Measurements from ENCODE around the gene TRPC4.

The TRPC4 gene

DNA sequence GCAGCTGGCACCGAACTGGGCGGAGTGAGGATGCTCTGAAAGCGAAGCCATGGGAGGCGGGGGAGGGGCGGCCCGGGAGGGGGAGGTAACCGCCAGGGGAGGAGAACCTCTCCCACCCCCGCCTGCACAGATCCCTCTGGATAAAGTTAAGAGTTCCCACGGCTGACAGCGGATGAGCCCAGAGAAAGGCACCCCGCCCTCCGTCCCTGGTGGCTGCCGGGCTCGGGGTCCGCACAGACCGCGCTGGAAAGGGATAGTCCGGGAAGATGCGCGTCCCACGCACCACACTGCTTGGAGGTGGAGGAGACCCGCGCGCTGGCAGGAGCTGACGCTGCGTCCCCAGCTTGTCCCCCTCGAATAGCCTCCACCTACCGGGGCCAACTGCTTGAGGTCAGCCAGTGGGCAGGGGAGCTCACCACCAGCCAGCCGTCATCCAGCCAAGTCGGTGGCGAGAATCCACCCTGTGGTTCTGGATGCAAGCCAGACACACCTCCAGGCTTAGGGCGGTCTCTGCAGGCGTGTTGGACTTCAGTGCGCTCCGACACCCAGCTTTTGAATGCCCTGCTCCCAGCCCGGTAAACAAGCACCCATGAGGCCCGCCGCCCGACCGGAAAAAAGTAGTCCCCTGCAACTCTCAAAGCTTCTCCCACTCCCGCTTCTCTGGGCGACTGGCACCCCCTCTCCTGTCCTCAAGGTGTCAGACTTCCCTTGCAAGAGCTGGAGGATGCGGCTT lies at the start of gene TRPC4:
TSS of gene TRPC4 (minus strand) at position 17 of the 733 bp plus-strand sequence. CDS start 86,439 bp downstream, outside the sequence.
- no peak for DNase-seq

GRCh38 chr13:37918751-37919150 lies 49.2 kb upstream of the TRPC4 start:
- DNase-seq: no peak

DNA sequence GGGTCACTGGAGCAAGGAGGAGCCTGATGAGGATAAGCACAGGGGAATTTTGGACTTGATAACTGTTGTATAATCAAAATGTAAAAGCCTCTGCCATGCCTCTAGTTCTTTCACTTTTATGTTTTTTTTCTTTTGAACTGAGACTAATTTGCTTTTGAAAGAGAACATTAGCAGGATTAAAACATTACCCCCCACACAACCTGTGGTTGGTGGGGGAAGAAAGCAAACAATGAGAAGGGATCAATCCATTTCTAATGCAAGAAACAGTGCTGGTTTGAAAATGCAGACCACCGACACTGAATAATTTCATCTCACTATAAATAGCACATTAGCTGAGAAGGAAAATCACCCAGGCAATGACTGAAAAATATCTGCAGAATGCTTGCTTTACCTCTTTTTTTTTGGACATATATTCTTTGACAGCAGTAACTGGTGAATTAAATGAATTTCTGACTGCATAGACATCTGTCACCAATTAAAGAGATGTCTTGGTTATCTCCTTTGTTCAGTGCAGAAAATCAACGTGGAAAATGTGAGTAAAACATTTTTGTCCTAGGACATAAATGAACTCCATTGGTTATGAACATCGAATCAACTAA lies 48.6 kb upstream of the TRPC4 start:
- no peak for DNase-seq

- DNase-seq: no peak
These were observed 45.3 kb upstream of the TRPC4 start for GRCh38 chr13:37914781-37915391.

- DNase-seq: no peak
These were observed 41.2 kb upstream of the TRPC4 start for GRCh38 chr13:37910790-37911189.

- DNase-seq: no peak
These were observed 37.3 kb upstream of the TRPC4 start for GRCh38 chr13:37906880-37907279.

GRCh38 chr13:37905736-37906135 lies 36.2 kb upstream of the TRPC4 start:
- DNase-seq: no peak

DNA sequence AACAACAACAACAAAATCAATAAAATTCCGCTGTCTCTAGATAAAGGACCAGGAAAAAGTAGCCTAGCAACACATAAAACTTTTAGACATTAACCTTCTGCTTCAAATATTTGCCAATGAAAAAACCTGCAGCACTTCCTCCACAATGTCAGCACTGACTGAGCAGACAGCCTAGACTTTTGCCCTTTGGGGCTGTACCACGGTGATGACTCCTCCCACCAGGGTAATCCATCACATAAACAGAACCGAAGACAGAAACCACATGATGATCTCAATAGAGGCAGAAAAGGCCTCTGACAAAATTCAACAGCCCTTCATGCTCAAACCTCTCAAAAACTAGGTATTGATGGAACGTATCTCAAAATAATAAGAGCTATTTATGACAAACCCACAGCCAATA lies 30.2 kb upstream of the TRPC4 start:
- DNase-seq: no peak

- DNase-seq: no peak
These were observed 23.7 kb upstream of the TRPC4 start for GRCh38 chr13:37893321-37893720.

GRCh38 chr13:37889820-37890219 lies 20.2 kb upstream of the TRPC4 start:
- no peak for DNase-seq

- no peak for DNase-seq
These were observed 19.5 kb upstream of the TRPC4 start for GRCh38 chr13:37889102-37889501.

DNA sequence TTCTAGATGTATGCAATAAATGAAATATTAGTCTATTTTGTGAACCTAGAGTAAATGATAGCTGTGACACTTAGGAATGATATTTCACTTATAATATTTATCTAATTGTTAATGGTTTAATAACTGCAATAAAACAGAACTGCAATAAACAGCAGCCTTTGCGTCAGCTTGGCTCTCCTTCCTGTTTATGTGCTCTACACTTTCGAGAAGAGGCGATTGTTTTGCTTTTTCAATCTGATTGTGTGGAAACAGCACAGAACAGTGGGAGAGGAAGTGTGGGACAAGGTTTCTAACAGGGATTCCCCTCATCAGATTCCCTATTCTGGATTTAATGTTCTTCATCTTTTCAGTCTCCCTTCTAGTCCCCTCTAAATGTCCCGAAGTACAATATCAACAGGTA lies 17.3 kb upstream of the TRPC4 start:
- no peak for DNase-seq

GRCh38 chr13:37884674-37885073 lies 15.1 kb upstream of the TRPC4 start:
- DNase-seq: no peak

- DNase-seq: no peak
These were observed 14.5 kb upstream of the TRPC4 start for GRCh38 chr13:37884026-37884425.

GRCh38 chr13:37878921-37879320 lies 9.3 kb upstream of the TRPC4 start:
- no peak for DNase-seq

GRCh38 chr13:37878496-37878895 lies 8.9 kb upstream of the TRPC4 start:
- no peak for DNase-seq

DNA sequence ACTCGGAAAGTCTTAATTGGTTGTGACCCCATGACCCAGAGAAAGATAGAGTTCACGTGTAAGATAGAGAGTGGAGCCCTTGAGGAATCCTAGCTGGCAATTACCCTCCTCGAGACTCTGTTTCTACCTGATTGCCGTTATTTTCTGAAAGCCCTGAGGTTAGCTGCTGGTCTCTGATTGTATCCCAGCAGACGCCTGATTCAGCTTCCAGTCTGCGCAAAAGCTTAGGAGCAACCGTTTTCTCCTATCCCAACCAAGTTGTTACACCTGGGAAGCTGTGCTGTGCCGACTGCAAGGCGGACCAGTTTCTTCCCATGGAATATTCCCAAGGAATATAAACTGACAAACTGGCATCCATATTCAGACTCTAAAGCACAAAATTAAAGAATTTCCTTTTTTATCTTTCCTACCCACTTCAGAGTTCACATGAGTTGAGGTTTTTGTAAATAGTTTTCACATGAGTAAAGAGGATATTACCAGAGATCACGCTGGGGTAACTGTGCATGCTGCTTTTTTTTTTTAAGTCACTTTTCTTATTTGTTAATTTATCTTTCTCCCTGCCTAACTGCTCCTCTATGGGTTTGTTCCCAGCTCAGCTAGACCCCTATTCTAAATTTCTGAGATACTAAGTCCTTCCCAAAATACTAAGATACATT lies 1.5 kb upstream of the TRPC4 start:
- DNase-seq: no peak

DNA sequence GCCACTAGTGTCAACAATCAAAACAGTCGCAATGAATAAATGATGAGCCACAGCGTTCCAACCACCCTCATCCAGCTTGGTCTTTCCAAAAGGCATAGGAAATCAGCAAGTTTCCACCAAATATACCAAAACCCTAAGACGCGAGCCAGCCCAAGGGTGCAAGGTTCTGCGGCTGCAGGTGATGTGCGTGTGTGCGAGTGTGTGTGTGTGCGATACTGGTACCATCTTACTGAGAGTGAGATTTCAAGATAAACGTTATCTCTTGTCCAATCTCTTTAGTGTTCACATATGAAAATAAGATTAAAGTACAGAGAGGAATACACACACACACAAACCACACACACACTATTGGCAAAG lies 895 bp upstream of the TRPC4 start:
- DNase-seq: no peak

DNA sequence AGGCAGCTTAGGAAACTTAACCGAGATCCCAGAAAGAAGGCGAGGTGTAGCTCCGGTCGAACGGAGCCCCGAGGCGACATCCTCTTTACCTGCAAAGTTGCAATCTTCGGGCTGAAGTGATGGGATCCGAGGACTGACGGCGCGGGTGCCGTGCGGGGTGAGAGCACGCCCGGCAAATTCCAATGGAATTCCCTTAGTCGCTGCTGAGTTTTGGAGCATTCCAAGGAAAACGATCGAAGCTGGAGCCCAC lies 141 bp downstream of the TRPC4 start:
- DNase-seq: no peak

DNA sequence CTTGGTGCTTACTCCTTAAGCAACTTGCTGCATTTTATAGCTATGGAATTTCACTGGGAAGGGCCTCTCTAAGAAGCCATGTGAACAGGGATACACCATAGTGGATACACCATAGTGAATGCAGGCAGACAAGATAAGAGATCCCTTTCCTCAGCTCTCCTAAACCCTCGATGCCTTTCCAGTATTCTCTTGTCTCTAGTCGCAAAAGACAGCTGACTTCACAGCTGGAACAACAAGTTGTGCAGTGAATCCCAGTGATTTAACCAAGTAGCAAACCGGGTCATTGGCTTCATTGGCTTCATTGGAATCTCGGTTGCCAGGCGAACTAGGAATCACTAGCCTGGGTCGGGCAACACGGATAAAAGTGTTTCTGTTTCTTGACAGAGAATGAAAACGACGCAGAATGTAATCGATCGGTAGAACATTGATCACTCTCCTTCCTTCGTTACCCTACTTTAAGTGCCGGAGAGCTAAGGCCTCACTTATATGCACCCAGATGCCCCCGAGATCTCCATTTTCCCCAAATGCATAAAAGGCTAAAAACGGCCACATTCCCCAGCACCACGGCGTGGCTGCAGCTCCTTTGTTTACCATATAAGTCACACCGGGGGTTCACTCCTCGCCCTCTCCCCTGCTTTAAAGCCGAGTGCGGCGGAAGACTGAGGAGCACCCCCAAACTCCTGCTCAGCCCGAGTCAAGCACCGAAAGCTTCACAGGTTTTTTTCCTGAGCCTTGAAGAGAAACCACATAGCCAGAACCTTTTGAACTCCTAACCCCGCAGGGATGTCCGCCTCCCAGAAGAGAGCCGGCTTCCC lies 674 bp downstream of the TRPC4 start:
- no peak for DNase-seq

DNA sequence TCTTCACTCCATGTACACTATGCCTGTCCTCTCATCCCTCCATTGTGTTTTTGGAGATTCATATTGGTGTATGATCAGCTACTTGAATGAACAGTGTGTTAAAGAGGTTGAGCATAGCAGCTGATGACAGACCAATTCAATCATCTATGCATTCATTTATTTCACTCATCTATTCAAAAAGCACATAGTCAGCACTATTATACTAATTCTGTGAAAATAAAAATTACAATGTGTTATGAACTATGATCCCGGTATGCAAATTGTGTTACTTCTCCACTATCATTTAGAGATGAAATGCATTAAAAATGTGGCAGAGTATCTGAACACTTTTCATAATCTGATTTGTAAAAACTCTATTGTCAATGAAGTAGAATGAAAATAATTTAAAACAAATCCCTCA lies 5.9 kb downstream of the TRPC4 start:
- no peak for DNase-seq

DNA sequence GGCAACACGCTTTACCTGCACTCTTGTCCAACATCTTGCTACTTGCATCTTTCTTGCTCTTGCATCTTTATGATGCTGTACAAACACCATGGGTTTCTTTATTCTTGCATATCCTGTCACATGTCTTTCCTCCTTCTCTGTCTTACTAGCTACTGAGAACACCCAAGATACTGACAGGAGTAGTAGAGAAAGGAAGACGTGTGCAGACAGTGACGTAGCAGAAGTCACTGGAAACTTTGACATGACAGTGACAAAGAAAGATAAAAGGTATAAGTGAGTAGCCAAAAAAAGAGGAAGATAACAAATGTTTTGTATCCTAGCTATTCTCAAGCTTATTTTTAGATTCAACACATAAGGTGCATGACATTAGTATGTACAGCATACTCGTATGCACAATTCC lies 34.2 kb downstream of the TRPC4 start:
- DNase-seq: no peak

DNA sequence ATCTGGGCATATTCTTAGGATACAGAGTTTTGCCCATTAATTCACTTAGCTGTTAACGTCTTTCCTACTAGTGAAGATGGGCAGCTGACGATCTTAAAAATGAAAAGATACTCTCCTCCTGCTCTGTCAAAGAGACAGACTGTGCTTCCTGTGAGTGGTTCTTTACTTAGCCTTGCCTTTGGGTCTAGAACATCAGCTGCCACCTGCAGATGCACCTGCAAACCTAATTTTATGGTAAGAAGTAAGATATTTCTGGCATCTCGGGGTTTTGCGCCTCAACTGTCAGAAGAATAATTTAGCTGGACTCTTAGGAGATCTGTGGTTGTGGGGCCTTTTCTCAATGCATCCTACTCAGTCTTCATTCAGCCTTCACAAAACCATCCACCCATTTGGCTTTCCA lies 36.2 kb downstream of the TRPC4 start:
- DNase-seq: no peak
